Measurements from ENCODE around the gene ARL8B. TPM values are rescaled to one million over a fixed set of nuclear protein-coding genes. Genes with fewer than 3 reads are reported as not detected.

ARL8B gene
- total and polyA plus RNA-seq, 2 of the 8 experiments (the other 6 are each of a cell fraction or from before 2014, with no cell fraction given): 14.5 to 27.8 TPM

DNA sequence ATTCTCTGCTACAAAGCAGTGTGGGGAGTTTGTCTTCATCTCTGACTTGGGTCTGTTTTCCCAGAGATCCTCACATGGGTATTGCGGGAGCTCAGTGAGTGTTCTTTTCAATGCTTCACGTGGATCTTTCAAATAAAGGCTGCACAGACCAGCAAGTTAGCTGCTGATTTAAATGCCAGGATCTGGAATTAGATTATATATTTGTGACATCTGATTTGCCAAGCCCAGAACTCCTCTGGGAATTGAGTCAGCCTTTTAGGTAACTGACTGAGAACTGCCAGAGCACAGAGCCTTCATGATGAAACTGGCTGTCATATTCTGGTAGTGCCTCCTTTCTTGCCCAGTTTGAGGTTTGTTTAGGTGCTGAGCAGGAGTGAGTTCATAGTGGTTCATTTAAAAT is 80.1 kb downstream of the ARL8B start:
- H3K4me3 ChIP-seq (ENCODE audit: extremely low read depth in 1 of 4, insufficient read depth in 2 of 4, low read depth in 3 of 4, low read length in 4 of 4): no peak overlapping the region
- H3K4me1 ChIP-seq (replicated peaks in 1 of 4; ENCODE audit: control insufficient read depth in 3 of 4, insufficient read depth in 4 of 4, low read length in 3 of 4): peaks cover 0 to 4% (median 2%) of the 10 kb centered on the region in 4 experiments; a peak in 4 of 7 replicates
- FAIRE-seq (no peak), DNase-seq (ENCODE audit: low read depth in 1 of 2, low spot score in 2 of 2) (no peak)
- no peaks in the 10 kb centered on the region for H3K79me2 ChIP-seq (ENCODE audit: control insufficient read depth in 1 of 2, insufficient read depth in 2 of 2, low read length in 2 of 2)
- H2AK5ac ChIP-seq (ENCODE audit: low read depth, low read length): no peak overlapping the region
- H2BK15ac ChIP-seq (ENCODE audit: low read length): no peak overlapping the region
- peaks cover 5 to 47% (median 27%) of the 10 kb centered on the region in 4 experiments; a peak in 7 of 8 replicates for H3K36me3 ChIP-seq (ENCODE audit: control insufficient read depth in 2 of 4, insufficient read depth in 4 of 4, low read length in 3 of 4)
- TF ChIP-seq RFX5 (IDR thresholded peaks at IDR 0.05; ENCODE audit: borderline replicate concordance, low read depth, low read length) (no peak), RAD21 (IDR thresholded peaks at IDR 0.05 in 1 of 2, conservative IDR thresholded peaks at IDR 0.05 in 1 of 2; ENCODE audit: low read depth in 2 of 2, low read length in 2 of 2) (no peak), SIRT6 (IDR thresholded peaks at IDR 0.05; ENCODE audit: low read length) (no peak), POLR2AphosphoS5 (IDR thresholded peaks at IDR 0.05; ENCODE audit: low read depth, low read length) (no peak), SRF (IDR thresholded peaks at IDR 0.05; ENCODE audit: low read depth, low read length) (no peak), TCF12 (IDR thresholded peaks at IDR 0.05; ENCODE audit: low read depth, low read length) (no peak)
- TF ChIP-seq, protein P1, sequence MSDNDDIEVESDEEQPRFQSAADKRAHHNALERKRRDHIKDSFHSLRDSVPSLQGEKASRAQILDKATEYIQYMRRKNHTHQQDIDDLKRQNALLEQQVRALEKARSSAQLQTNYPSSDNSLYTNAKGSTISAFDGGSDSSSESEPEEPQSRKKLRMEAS (IDR thresholded peaks at IDR 0.05): no peak
- no peaks in the 10 kb centered on the region for H3K23me2 ChIP-seq (ENCODE audit: low read depth, low read length)
- H3K9ac ChIP-seq (replicated peaks in 1 of 4; ENCODE audit: extremely low read depth in 1 of 4, low read depth in 3 of 4, low read length in 3 of 4): no peak overlapping the region
- H4K5ac ChIP-seq (ENCODE audit: insufficient read length, low read depth, low read length): no peak overlapping the region
- H3K14ac ChIP-seq (ENCODE audit: insufficient read length): no peak overlapping the region
- H4K20me1 ChIP-seq (replicated peaks in 1 of 2; ENCODE audit: control insufficient read depth in 1 of 2, insufficient read depth in 2 of 2, low read length in 2 of 2): no peaks in the 10 kb centered on the region
- no peak overlapping the region for H2AFZ ChIP-seq (ENCODE audit: low read length)
- no peaks in the 10 kb centered on the region for H3K79me1 ChIP-seq (ENCODE audit: low read depth, low read length)
- ChIA-PET CTCF (ENCODE audit: partially characterized antibody) (no interaction called here), POLR2A (ENCODE audit: partially characterized antibody) (interaction anchor here (1.6 kb wide), 1 partner anchor 9 kb away, joined by 5 read pairs; no protein-coding TSS in a partner anchor)
- H2BK5ac ChIP-seq (ENCODE audit: low read depth, low read length): no peak overlapping the region
- H3K4me2 ChIP-seq (ENCODE audit: insufficient read depth in 1 of 2, low read depth in 2 of 2, low read length in 2 of 2): no peak overlapping the region
- H3K27me3 ChIP-seq (replicated peaks in 1 of 4; ENCODE audit: control insufficient read depth in 3 of 4, extremely low read depth in 1 of 4, insufficient read depth in 3 of 4, low read length in 3 of 4): no peaks in the 10 kb centered on the region
- no peak overlapping the region for H2BK12ac ChIP-seq (ENCODE audit: low read depth, low read length)
- H3K18ac ChIP-seq (ENCODE audit: extremely low read depth, low read length): no peak overlapping the region
- no peak overlapping the region for H3K23ac ChIP-seq (ENCODE audit: insufficient read length)
- no peak overlapping the region for H3K4ac ChIP-seq (replicated peaks; ENCODE audit: insufficient read length, low read depth, low read length)
- H4K8ac ChIP-seq (ENCODE audit: extremely low read depth, insufficient read depth, low read length): no peak overlapping the region
- 89% methylated on average over 2 of the region's 2 CpGs; no CpG with 5 or more reads in 1 of the 2 experiments for WGBS, 2 experiments (ENCODE audit: extremely low coverage in 1 of 2, insufficient coverage in 1 of 2, insufficient read length in 1 of 2, insufficient replicate concordance in 2 of 2, low coverage in 1 of 2, low lambda C conversion rate in 2 of 2, missing lambda C conversion rate in 1 of 2)
- H2BK20ac ChIP-seq (ENCODE audit: low read length): no peak overlapping the region
- no peak overlapping the region for H2BK120ac ChIP-seq (replicated peaks; ENCODE audit: low read depth, low read length)
- no peak overlapping the region for H4K91ac ChIP-seq (replicated peaks; ENCODE audit: insufficient read length, low read length)
- no peak overlapping the region for H3K56ac ChIP-seq (replicated peaks; ENCODE audit: insufficient read length, low read depth, low read length)
- H3K9me3 ChIP-seq (ENCODE audit: insufficient read depth in 2 of 2, low read depth in 1 of 2, low read length in 1 of 2): no peaks in the 10 kb centered on the region
- H3K27ac ChIP-seq (ENCODE audit: low read depth, low read length): no peak overlapping the region

Measured in H1 (cell line).